WTC11 (cell line): ENCODE results near the gene IRF2BP2. TPM values are rescaled to one million over a fixed set of nuclear protein-coding genes. Genes with fewer than 3 reads are reported as not detected.

Experiments used
- ATAC-seq: fragments of 200-7000 bp; cut with Tn5 transposase; 2 replicates; pipeline ENCODE4 v1.10.0; 2021; ENCODE audit warnings: mild to moderate bottlenecking, moderate library complexity
- CTCF ChIA-PET: fragments of 300-600 bp; sonication (Branson Sonifier 250); formaldehyde crosslinking; loops from one replicate; lab custom pipeline; 2021; ENCODE audit warnings: antibody characterized with exemption; lab: Charles Lee
- POLR2A ChIA-PET: fragments of 350-600 bp; sonication (Branson Sonifier 250); formaldehyde crosslinking; loops from one replicate; lab custom pipeline; 2021; ENCODE audit warnings: antibody characterized with exemption; lab: Charles Lee
- DNase-seq: peaks from one replicate; pipeline ENCODE4 v3.0.0; 2021; ENCODE audit warnings: low spot score
- H3K27ac Mint-ChIP-seq: 2 replicates; pipeline ENCODE4 v1.8.0; 2021; ENCODE audit warnings: mixed read lengths
- H3K27me3 Mint-ChIP-seq: 2 replicates; pipeline ENCODE4 v1.8.0; 2021; ENCODE audit warnings: low read depth, mild to moderate bottlenecking, moderate library complexity, mixed read lengths
- H3K36me3 Mint-ChIP-seq: 2 replicates; pipeline ENCODE4 v1.8.0; 2021; ENCODE audit warnings: mixed read lengths
- H3K4me1 Mint-ChIP-seq: 2 replicates; pipeline ENCODE4 v1.8.0; 2022; ENCODE audit warnings: mixed read lengths
- H3K4me3 Mint-ChIP-seq: 2 replicates; pipeline ENCODE4 v1.8.0; 2021; ENCODE audit warnings: mild to moderate bottlenecking, moderate library complexity, mixed read lengths
- H3K9me3 Mint-ChIP-seq: 2 replicates; pipeline ENCODE4 v1.8.0; 2021; ENCODE audit warnings: mixed read lengths
- CREB1 ChIP-seq: sonication (generic); formaldehyde crosslinking; IDR thresholded peaks from 2 replicates; pipeline ENCODE4 v1.8.0; 2023; ENCODE audit warnings: mild to moderate bottlenecking, missing genetic modification reagents
- EMX1 ChIP-seq: fragments of 250-450 bp; sonication (Bioruptor Pico); IDR thresholded peaks from 2 replicates; pipeline ENCODE4 v1.8.0; 2021; ENCODE audit warnings: mild to moderate bottlenecking
- GTF2I ChIP-seq: fragments of 250-450 bp; sonication (Bioruptor Pico); conservative IDR thresholded peaks from 2 replicates; pipeline ENCODE4 v1.4.0; 2021; ENCODE audit warnings: mild to moderate bottlenecking
- IRF2 ChIP-seq: sonication (generic); formaldehyde crosslinking; IDR thresholded peaks from 2 replicates; pipeline ENCODE4 v1.8.0; 2022; ENCODE audit warnings: low read depth, missing genetic modification reagents, borderline replicate concordance
- KAT7 ChIP-seq: sonication (generic); formaldehyde crosslinking; IDR thresholded peaks from 2 replicates; pipeline ENCODE4 v1.8.1; 2023; ENCODE audit warnings: missing genetic modification reagents, mild to moderate bottlenecking, borderline replicate concordance
- SMAD3 ChIP-seq: sonication (generic); formaldehyde crosslinking; IDR thresholded peaks from 2 replicates; pipeline ENCODE4 v1.8.0; 2022; ENCODE audit warnings: missing genetic modification reagents, mild to moderate bottlenecking, borderline replicate concordance
- TCF7 ChIP-seq: sonication (generic); formaldehyde crosslinking; IDR thresholded peaks from 2 replicates; pipeline ENCODE4 v1.8.0; 2022; ENCODE audit warnings: mild to moderate bottlenecking, low read depth, missing genetic modification reagents, moderate library complexity
- ZNF232 ChIP-seq: sonication (generic); formaldehyde crosslinking; IDR thresholded peaks from 2 replicates; pipeline ENCODE4 v1.8.0; 2022; ENCODE audit warnings: mild to moderate bottlenecking, missing genetic modification reagents
- ZNF263 ChIP-seq: sonication (generic); formaldehyde crosslinking; IDR thresholded peaks from 2 replicates; pipeline ENCODE4 v1.8.1; 2022; ENCODE audit warnings: low read depth, mild to moderate bottlenecking, moderate library complexity, missing genetic modification reagents
- ZNF317 ChIP-seq: sonication (generic); formaldehyde crosslinking; IDR thresholded peaks from 2 replicates; pipeline ENCODE4 v1.8.1; 2023; ENCODE audit warnings: low read depth, mild to moderate bottlenecking, moderate library complexity, missing genetic modification reagents, borderline replicate concordance
- total RNA-seq: library from RNA; stranded (reverse); gene quantifications from 3 replicates; pipeline ENCODE4 v1.2.3, GENCODE V29; 2021
- TF ChIP-seq, protein P1 (sequence below): sonication (generic); formaldehyde crosslinking; IDR thresholded peaks from 2 replicates; pipeline ENCODE4 v1.8.1; 2023; ENCODE audit warnings: mild to moderate bottlenecking, missing genetic modification reagents, moderate library complexity
- TF ChIP-seq, protein P2 (sequence below): sonication (generic); formaldehyde crosslinking; IDR thresholded peaks from 2 replicates; pipeline ENCODE4 v1.8.1; 2023; ENCODE audit warnings: mild to moderate bottlenecking, moderate library complexity, missing genetic modification reagents
- TF ChIP-seq, protein P3 (sequence below): sonication (generic); formaldehyde crosslinking; IDR thresholded peaks from 2 replicates; pipeline ENCODE4 v1.8.0; 2023; ENCODE audit warnings: mild to moderate bottlenecking, missing genetic modification reagents
- TF ChIP-seq, protein P4 (sequence below): sonication (generic); formaldehyde crosslinking; IDR thresholded peaks from 2 replicates; pipeline ENCODE4 v1.8.0; 2022; ENCODE audit warnings: mild to moderate bottlenecking, missing genetic modification reagents
- TF ChIP-seq, protein P5 (sequence below): sonication (generic); formaldehyde crosslinking; IDR thresholded peaks from 2 replicates; pipeline ENCODE4 v1.8.0; 2022; ENCODE audit warnings: missing genetic modification reagents
- TF ChIP-seq, protein P6 (sequence below): sonication (generic); formaldehyde crosslinking; IDR thresholded peaks from 2 replicates; pipeline ENCODE4 v1.8.0; 2022; ENCODE audit warnings: mild to moderate bottlenecking, missing genetic modification reagents

IRF2BP2 gene
- total RNA-seq, 1 experiment from 2014 or later = 70.9 TPM

DNA sequence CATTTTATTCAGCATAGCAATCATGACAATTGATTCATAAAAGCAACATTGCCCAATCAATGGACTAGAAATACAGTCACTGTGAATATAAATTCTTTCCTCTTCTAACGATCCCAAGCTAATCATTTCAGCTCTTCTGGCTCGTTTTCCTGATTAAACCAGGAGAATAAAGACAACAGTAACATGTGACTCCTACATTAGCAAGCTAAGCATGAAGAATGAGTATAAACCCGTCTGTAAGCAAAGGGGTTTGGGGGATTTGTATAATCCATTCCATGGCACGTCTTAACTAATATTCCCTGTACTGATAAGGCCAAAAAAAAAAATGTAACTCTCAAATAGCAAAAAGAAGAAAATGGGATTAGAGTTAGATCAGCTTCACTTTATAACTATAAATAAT, 21.6 kb downstream of the IRF2BP2 start (continued):
- no peak for TF ChIP-seq TCF7 (CRISPR knock-in tag)

DNA sequence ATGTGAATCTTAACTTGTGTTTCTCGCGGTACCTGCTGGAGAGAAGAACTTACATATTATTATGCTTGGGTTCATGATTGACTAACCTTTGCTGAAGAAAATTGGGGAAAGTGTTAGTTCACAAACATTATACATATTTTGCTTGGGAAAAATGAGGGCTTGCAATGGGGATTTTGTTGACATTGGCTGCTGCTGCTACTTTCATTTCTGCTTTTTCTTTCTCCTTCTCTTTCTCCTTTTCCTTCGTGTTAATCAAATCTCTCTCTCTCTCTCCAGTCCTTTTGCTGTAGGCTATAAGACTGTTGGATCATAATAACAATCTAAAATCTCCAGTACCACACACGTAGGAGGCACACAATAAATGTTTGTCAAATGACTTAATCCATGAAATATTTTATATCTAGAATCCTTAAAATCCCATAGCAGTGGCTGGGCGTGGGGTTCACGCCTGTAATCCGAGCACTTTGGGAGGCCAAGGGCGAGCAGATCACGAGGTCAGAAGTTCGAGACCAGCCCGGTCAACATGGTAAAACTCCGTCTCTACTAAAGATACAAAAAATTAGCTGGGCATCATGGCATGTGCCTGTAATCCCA, 23.0 kb downstream of the IRF2BP2 start:
- Mint-ChIP-seq H3K27ac (no peak overlapping the region), H3K4me1 (no peaks in the 10 kb centered on the region), H3K27me3 (no peaks in the 10 kb centered on the region; the same call in 1 of the 2 replicates), H3K36me3 (no peaks in the 10 kb centered on the region), H3K9me3 (no peaks in the 10 kb centered on the region), H3K4me3 (no peak overlapping the region)
- TF ChIP-seq, protein P1, sequence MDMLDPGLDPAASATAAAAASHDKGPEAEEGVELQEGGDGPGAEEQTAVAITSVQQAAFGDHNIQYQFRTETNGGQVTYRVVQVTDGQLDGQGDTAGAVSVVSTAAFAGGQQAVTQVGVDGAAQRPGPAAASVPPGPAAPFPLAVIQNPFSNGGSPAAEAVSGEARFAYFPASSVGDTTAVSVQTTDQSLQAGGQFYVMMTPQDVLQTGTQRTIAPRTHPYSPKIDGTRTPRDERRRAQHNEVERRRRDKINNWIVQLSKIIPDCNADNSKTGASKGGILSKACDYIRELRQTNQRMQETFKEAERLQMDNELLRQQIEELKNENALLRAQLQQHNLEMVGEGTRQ (CRISPR knock-in tag) = no peak
- TF ChIP-seq ZNF232 (no peak), KAT7 (CRISPR knock-in tag) (no peak)
- ChIA-PET CTCF (no interaction called here), POLR2A (no interaction called here)
- no peak for ATAC-seq
- no peak for DNase-seq

DNA sequence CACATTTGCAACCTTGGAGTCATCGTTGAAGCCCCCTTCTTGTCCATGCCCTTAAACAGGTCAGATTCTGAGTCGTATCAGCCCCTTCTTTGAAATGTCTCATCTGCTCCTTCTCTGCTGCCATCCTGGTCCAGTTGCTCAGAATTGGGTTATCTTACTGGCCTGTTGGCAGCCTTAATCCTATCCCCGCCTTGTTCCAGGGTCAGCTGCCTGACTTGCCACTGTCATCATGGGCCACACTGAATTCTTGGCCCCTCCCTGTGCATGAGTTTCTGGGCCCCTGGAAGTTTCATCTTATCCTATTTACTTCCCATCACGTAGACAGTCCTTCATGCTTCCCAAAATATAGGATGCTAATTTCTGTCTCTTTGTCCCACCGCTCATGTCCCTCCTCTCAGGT, 23.7 kb downstream of the IRF2BP2 start:
- ATAC-seq = no peak
- Mint-ChIP-seq H3K27me3 (no peaks in the 10 kb centered on the region; the same call in 1 of the 2 replicates), H3K4me3 (no peak overlapping the region), H3K9me3 (no peaks in the 10 kb centered on the region), H3K27ac (no peak overlapping the region), H3K36me3 (no peaks in the 10 kb centered on the region), H3K4me1 (no peaks in the 10 kb centered on the region)
- no peak for TF ChIP-seq SMAD3 (CRISPR knock-in tag)
- TF ChIP-seq, protein P2, sequence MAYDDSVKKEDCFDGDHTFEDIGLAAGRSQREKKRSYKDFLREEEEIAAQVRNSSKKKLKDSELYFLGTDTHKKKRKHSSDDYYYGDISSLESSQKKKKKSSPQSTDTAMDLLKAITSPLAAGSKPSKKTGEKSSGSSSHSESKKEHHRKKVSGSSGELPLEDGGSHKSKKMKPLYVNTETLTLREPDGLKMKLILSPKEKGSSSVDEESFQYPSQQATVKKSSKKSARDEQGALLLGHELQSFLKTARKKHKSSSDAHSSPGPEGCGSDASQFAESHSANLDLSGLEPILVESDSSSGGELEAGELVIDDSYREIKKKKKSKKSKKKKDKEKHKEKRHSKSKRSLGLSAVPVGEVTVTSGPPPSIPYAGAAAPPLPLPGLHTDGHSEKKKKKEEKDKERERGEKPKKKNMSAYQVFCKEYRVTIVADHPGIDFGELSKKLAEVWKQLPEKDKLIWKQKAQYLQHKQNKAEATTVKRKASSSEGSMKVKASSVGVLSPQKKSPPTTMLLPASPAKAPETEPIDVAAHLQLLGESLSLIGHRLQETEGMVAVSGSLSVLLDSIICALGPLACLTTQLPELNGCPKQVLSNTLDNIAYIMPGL = no peak
- TF ChIP-seq, protein P3, sequence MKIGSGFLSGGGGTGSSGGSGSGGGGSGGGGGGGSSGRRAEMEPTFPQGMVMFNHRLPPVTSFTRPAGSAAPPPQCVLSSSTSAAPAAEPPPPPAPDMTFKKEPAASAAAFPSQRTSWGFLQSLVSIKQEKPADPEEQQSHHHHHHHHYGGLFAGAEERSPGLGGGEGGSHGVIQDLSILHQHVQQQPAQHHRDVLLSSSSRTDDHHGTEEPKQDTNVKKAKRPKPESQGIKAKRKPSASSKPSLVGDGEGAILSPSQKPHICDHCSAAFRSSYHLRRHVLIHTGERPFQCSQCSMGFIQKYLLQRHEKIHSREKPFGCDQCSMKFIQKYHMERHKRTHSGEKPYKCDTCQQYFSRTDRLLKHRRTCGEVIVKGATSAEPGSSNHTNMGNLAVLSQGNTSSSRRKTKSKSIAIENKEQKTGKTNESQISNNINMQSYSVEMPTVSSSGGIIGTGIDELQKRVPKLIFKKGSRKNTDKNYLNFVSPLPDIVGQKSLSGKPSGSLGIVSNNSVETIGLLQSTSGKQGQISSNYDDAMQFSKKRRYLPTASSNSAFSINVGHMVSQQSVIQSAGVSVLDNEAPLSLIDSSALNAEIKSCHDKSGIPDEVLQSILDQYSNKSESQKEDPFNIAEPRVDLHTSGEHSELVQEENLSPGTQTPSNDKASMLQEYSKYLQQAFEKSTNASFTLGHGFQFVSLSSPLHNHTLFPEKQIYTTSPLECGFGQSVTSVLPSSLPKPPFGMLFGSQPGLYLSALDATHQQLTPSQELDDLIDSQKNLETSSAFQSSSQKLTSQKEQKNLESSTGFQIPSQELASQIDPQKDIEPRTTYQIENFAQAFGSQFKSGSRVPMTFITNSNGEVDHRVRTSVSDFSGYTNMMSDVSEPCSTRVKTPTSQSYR (CRISPR knock-in tag) = no peak
- no peak for TF ChIP-seq ZNF317
- no peak for TF ChIP-seq ZNF263 (CRISPR knock-in tag)
- TF ChIP-seq EMX1 (CRISPR knock-in tag) = no peak
- TF ChIP-seq IRF2 (CRISPR knock-in tag) = no peak
- TF ChIP-seq GTF2I (CRISPR knock-in tag) = no peak
- no peak for TF ChIP-seq KAT7 (CRISPR knock-in tag)
- TF ChIP-seq, protein P4, sequence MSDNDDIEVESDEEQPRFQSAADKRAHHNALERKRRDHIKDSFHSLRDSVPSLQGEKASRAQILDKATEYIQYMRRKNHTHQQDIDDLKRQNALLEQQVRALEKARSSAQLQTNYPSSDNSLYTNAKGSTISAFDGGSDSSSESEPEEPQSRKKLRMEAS (CRISPR knock-in tag) = no peak
- TF ChIP-seq CREB1 (CRISPR knock-in tag) = no peak
- TF ChIP-seq, protein P5, sequence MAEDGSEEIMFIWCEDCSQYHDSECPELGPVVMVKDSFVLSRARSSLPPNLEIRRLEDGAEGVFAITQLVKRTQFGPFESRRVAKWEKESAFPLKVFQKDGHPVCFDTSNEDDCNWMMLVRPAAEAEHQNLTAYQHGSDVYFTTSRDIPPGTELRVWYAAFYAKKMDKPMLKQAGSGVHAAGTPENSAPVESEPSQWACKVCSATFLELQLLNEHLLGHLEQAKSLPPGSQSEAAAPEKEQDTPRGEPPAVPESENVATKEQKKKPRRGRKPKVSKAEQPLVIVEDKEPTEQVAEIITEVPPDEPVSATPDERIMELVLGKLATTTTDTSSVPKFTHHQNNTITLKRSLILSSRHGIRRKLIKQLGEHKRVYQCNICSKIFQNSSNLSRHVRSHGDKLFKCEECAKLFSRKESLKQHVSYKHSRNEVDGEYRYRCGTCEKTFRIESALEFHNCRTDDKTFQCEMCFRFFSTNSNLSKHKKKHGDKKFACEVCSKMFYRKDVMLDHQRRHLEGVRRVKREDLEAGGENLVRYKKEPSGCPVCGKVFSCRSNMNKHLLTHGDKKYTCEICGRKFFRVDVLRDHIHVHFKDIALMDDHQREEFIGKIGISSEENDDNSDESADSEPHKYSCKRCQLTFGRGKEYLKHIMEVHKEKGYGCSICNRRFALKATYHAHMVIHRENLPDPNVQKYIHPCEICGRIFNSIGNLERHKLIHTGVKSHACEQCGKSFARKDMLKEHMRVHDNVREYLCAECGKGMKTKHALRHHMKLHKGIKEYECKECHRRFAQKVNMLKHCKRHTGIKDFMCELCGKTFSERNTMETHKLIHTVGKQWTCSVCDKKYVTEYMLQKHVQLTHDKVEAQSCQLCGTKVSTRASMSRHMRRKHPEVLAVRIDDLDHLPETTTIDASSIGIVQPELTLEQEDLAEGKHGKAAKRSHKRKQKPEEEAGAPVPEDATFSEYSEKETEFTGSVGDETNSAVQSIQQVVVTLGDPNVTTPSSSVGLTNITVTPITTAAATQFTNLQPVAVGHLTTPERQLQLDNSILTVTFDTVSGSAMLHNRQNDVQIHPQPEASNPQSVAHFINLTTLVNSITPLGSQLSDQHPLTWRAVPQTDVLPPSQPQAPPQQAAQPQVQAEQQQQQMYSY = no peak
- TF ChIP-seq, protein P6, sequence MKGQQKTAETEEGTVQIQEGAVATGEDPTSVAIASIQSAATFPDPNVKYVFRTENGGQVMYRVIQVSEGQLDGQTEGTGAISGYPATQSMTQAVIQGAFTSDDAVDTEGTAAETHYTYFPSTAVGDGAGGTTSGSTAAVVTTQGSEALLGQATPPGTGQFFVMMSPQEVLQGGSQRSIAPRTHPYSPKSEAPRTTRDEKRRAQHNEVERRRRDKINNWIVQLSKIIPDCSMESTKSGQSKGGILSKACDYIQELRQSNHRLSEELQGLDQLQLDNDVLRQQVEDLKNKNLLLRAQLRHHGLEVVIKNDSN = no peak
- ChIA-PET CTCF (no interaction called here), POLR2A (no interaction called here)
- no peak for DNase-seq
